HT-29 (cell line): ENCODE measurements around the gene LRP3. TPM values are rescaled to one million over a fixed set of nuclear protein-coding genes. Genes with fewer than 3 reads are reported as not detected.
A peak's percentile ranks its signal among the peaks of the same experiment; 100 is the strongest.
"Not testable (repeated sequence)": the region's sequence is repeated elsewhere in the genome, so short reads cannot be mapped to it uniquely, and the experiment has no call there.

ENCODE experiments used
- DNase-seq: peaks from one replicate; pipeline ENCODE4 v3.0.0-alpha.2; 2015; ENCODE audit warnings: low spot score
- total RNA-seq: library from RNA; depleted of rRNA; stranded (reverse); fragments of >200 nt; shearing (Covaris generic); gene quantifications from 2 replicates; pipeline ENCODE4 v1.2.3, GENCODE V29; 2014

Gene LRP3
- total RNA-seq, 1 experiment from 2014 or later: not detected

- peak; percentile 100 for DNase-seq
Observed at GRCh38 chr19:33176670-33177416, 17.3 kb upstream of the LRP3 start.

- DNase-seq: peak; percentile 80
Observed at GRCh38 chr19:33177417-33177979, 16.6 kb upstream of the LRP3 start.

- no peak for DNase-seq
Observed at GRCh38 chr19:33186431-33187182, 7.5 kb upstream of the LRP3 start.

GRCh38 chr19:33187183-33187540 lies 7.0 kb upstream of the LRP3 start:
- no peak for DNase-seq

GRCh38 chr19:33189453-33189852 lies 4.7 kb upstream of the LRP3 start:
- DNase-seq: no peak

GRCh38 chr19:33191092-33191491 lies 3.0 kb upstream of the LRP3 start:
- DNase-seq: not testable (repeated sequence)

- no peak for DNase-seq
Observed at GRCh38 chr19:33191501-33191900, 2.6 kb upstream of the LRP3 start.

- no peak for DNase-seq
Observed at GRCh38 chr19:33192010-33192409, 2.1 kb upstream of the LRP3 start.

- no peak for DNase-seq
Observed at GRCh38 chr19:33193269-33193864, 763 bp upstream of the LRP3 start.

GRCh38 chr19:33194532-33194885 lies 379 bp downstream of the LRP3 start:
- DNase-seq: no peak

GRCh38 chr19:33194886-33195644 lies 935 bp downstream of the LRP3 start:
- no peak for DNase-seq

GRCh38 chr19:33195645-33196347 lies 1.7 kb downstream of the LRP3 start:
- no peak for DNase-seq

- DNase-seq: no peak
Observed at GRCh38 chr19:33196446-33197193, 2.5 kb downstream of the LRP3 start.

GRCh38 chr19:33197591-33198000 lies 3.5 kb downstream of the LRP3 start:
- no peak for DNase-seq

GRCh38 chr19:33198169-33198568 lies 4.0 kb downstream of the LRP3 start:
- no peak for DNase-seq

GRCh38 chr19:33199441-33200265 lies 5.5 kb downstream of the LRP3 start:
- no peak for DNase-seq

- DNase-seq: no peak
Observed at GRCh38 chr19:33201473-33201872, 7.3 kb downstream of the LRP3 start.

- no peak for DNase-seq
Observed at GRCh38 chr19:33201886-33202545, 7.9 kb downstream of the LRP3 start.
